ENCODE results near the gene GTF2H3.

Gene GTF2H3

DNA sequence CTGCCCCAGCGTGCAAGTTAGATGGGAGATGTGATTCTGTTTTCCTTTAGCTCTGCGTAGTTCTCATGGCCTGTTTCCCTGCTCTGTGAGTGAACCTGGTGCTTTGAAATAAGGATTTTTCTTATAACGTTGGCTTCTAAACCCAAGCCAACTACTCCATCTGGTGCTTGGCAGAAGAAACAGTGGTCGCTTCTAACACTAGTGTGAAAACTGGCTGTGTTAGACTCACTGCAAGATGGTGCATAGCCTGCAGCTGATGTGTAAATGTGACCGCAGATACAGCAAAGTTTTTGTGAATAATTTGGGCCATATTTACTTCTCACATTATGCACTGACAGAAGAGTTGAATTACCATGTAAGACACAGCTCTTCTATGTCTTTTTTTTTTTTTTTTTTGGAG lies 12.2 kb downstream of the GTF2H3 start:
- DNase-seq: no peak

DNA sequence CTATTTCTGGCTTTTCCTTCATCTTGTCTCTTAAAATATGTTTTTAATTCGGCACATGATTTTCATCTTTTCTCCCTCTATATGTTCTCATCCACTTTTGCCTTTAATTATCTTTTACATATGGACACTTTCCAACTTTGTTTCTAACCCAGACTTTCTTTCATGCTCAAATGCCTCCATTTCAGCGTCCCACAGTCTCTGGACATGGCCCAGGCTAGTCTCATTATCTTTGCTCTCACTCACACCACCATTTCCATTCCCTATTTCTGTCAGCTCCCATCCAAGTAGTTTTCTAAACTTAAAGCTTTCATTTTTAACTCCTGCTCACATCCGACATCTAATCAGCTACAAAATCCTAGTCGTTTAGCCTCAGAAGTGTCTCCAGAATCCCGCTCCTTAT lies 14.8 kb downstream of the GTF2H3 start:
- no peak for DNase-seq

DNA sequence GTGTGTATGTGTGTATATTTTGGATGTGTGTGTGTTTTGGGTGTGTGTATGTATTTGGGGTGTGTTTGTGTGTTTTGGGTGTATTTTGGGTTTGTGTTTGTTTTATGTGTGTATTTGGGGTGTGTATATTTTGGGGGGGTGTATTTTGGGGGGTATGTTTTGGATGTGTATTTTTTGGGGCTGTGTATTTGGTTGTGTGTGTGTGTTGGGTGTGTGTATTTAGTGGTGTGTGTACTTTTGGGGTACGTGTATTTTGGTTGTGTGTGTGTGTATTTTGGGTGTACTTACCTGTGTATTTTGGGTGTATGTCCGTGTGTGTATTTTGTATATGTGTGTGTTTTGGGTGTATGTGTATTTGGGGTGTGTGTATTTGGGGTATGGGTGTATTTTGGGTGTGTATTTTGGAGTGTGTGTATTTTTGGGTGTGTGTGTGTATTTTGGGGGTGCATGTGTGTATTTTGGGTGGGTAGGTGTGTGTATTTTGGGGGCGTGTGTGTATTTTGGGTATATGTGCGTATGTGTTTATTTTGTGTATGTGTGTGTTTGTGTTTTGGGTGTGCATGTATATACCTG lies 20.6 kb downstream of the GTF2H3 start:
- no peak for DNase-seq

DNA sequence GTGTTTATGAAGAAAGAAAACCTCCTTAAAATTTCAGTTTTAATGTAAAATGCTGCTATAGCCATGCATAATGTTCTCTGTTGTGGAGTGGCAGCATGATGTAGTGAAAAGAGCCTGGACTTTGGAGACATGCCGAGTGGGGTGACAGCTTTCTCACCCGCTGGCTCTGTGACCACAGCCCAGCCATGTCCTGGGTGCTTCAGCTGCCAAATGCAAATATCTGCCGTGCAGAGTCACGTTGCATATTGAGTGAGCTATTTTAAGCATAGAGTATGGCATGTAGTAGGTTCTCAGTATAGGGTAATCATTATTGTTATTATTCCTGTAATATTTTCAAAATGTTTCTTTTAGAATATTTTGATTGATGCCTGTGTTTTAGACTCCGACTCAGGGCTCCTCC lies 21.8 kb downstream of the GTF2H3 start:
- no peak for DNase-seq

DNA sequence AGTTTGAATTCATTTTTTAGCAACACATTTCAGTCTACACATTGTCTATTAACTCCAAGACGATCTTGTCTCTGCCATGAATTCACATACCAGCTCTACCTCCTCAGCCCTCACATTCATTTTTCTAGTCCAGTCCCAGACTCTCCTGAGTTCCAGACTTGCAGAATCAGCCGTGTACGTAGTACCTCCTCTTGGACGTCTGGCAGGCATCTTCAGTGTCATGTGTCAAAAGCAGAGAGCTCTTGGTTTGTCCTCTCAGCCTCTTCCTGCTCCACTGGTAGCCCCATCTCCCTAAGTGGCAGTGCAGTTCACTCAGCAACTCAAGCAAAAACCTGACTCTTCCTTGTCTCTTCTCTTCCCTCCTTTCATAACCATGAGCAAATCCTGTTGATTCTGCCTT lies 22.8 kb downstream of the GTF2H3 start:
- no peak for DNase-seq

DNA sequence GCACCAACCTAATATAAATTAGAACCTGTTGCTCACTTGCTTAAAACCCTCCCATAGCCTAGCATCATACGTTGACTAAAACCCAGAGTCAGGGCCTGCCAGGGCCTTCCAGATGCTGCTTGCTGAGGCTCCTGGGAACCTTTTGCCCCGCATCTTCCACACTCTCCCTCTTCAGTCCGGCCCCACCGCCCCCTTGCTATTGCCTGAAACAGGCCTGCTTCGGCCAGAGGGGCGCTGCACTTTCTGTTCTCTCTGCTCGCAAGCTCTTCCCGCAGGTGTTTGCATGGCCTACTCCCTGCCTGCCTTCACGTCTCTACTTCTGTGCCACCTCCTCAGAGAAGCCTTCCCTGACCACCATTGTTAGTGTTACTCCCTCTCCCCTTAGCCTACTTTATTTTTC lies 23.6 kb downstream of the GTF2H3 start:
- DNase-seq: no peak

DNA sequence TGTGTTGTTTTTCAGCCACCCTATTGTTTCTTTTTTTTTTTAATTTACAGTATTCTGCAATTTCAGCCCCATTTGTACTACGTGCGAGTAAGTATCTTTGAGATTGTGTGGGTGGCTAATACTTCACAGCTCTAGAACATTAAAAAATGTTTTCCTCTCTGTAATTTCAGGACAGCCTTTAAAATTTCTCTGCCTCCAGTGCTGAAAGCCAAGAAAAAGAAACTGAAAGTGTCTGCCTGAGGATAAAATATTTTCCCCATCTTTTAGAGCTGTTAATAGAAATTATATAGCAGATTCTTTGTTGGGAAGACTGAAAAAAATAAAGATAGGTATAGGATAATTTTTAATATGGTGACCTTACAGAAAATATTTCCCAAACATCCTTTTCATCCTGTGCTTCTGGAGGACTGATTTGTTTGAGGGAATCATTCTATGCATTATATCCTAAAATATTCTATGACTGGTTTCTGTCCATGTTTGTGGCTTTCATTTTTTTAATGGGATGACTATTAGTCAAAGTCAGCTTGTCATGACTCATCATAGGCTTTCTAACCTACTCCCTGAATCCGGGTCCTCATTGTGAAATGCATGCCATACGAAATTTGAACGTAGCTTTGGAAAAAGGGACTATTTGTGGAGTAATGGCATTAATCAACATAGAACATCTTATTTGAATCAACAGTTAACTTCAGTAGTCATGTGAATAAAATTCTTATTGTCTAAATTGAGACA lies 26.5 kb downstream of the GTF2H3 start:
- DNase-seq: no peak

DNA sequence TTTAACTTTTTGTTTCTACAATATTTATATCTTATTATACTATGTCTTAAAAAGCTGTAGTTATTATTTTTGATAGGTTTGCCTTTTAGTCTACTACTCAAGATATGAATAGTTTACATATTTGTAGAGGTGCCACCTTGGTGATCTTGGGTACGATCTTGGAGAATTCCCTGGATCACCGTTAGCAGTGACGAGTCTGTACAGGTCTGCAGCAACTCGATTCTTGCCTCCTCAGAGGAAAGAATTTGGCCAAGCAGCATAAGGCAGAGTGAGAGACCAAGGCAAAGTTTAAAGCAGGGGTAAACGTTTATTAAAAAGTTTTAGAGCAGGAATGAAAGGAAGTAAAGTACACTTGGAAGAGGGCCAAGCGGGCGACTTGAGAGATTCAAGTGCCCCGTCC lies 34.1 kb downstream of the GTF2H3 start:
- no peak for DNase-seq

DNA sequence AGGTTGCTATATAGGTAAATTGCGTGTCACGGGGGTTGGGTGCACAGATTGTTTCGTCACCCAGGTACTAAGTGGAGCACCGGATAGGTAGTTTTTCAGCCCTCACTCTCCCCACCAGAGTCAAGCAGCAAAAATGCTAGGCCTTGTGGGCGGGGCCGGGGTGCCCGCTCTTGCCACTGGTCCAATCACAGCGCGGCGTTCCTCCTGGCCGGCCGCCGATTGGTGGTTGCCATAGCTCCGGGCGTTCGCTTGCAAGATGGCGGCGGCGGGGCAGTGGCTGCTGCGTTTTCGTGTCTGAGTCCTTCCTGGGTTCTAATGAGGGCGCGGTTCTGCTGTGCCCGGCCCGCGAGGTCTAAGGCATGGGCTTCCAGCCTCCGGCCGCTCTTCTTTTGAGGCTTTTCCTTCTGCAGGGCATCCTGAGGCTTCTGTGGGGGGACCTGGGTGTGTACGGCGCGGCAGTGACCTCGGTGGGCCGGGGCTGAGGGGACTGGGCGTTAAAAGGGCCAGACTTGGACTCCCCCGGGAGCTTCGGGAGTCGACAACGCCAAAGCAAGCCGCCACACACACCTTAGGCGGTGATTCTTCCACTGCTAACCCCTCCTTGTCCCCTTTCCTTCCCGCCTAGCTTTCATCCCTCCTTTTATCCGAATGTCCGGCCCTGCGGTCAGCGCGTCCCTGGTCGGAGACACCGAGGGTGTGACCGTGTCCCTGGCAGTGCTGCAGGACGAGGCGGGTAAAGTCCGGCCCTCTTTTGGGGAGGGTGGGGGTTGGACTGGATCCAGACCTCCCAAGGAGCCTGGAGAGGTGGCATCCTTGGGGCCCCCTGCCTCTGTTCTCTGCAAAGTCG lies 37.5 kb downstream of the GTF2H3 start, which contains the start of gene TCTN2:
TSS of gene TCTN2 (plus strand) at position 232 of the 847 bp plus-strand sequence. CDS start at position 360, 128 bp downstream.
- peak; percentile 88 for DNase-seq

DNA sequence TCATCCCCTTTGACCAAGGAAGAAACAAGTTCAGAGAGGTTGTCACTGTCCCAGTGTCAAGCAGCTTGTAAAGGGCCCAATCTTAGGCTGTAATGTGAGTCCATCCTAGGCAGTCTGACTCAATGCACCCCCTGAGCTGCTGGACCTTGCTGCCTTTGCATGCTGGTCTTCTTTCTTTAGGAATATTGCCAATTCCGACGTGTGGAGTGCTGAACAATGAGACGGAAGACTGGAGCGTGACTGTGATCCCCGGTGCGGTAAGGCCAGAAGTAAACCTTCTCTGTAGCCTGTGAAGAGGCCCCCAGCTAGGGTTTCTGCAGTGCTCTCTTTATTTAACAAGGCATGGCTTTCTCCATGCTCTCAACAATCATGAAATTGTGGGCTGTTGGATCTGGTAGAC lies 38.2 kb downstream of the GTF2H3 start:
- DNase-seq: no peak

DNA sequence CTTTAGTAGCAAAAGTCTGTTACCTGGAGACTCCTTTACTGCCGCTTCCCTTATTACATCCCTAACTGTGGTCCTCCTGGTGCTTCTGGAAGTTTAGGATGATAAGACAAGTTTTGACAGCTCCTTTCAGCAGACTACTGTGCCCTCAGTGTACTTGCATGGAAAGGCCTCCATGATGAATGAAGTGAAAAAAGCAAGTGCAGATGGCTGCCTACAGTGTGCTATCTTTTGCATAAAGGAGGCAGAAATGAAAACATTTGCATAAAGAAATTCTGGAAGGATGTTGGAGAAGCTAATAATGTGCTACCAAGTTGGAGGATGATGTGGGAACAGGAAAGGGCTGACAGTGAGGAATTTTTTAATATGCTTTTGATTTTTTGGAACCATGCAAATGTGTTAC lies 41.8 kb downstream of the GTF2H3 start:
- no peak for DNase-seq

DNA sequence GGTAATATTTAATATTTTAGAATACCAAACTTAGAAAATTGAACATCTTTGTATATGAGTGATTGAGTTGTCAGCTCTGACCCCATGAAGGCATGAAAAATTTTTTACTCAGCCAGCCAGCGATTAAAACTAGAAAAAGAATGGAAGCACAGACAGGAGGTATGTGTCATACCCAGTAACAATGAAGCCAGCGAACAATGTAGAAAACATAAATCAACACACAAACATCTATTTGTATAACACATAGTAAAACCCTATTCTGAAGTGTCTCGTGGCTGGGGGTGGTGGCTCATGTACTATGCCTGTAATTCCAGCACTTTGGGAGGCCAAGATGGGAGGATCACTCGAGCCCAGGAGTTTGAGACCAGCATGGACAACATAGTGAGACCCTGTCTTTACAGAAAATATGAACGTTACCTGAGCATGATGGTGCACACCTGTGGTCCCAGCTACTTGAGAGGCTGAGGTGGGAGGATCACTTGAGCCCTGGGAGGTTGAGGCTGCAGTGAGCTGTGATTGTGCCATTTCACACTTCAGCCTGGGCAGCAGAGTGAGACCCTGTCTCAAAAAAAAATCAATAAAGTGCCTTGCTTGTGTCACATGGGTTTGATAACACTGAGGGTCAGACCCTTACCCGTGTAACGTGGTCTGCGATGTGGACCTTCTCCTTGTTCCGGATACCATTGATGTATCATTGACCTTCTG lies 43.1 kb downstream of the GTF2H3 start:
- no peak for DNase-seq

DNA sequence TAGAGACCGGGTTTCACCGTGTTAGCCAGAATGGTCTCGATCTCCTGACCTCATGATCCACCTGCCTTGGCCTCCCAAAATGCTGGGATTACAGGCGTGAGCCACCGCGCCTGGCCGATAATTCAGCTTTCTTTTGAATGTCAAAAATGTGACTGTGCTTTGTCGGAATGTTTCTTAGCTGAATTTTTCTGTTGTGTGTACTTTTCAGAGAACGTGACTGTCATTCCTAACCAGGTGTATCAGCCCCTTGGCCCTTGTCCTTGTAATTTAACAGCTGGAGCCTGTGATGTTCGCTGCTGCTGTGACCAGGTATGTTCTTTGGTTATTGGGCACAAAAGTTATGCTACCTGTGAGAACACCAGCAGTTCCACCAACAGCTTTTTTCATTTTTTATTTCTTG lies 45.4 kb downstream of the GTF2H3 start:
- DNase-seq: no peak

DNA sequence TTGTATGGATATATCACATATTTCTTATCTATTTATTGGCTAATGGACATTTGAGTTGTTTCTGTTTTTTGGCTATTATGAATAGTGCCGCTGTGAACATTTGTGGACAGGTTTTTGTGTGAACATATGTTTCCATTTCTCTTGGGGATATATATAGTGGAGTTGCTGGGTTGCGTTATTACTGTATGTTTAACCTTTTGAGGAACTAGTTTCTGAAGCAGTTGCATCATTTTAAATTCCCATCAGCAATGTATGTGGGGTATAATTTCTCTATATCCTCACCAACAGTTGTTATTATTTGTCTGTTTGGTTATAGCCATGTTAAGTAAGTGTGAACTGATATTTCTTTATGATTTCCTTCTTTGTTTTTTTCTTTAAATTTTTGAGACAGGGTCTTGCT lies 48.0 kb downstream of the GTF2H3 start:
- no peak for DNase-seq

DNA sequence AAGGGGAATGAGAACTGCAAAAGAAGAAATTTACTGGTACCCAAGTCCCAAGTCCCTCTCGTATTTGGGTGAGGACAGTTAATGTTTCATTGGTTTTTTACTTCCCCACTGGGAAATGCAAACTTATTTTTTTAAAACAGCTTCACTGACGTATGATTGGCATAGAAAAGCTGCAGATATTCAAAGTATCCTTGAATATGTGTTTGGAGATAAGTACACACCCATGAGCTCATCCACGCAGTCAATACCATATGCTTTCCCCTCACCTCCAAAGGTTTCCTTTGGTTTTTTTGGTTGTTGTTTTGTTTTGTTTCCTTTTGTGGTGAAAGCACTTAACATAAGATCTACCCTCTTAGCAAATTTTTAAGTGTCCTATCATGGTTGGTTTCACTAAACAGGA lies 50.3 kb downstream of the GTF2H3 start:
- DNase-seq: no peak

DNA sequence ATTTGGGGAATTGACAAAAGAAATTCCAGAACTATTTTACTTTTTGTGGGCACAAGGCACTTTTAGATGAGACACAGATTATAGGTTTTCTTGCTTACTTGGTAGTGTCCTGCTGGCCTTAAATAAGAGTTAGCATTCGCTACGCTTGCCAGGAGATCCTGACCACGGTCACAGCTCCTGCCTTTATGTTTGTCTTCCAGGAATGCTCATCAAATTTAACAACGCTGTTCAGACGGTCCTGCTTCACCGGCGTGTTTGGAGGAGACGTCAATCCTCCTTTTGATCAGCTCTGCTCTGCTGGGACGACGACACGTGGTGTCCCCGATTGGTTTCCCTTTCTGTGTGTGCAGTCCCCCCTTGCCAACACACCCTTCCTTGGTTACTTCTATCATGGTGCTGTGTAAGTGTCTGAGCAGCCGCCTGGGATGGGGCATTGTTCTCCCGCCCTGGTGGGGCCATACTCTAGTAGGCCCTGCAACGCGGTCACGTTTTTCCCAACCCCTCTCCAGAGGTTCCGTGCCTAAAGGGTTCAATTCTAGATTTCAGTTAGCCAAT lies 53.1 kb downstream of the GTF2H3 start:
- no peak for DNase-seq

DNA sequence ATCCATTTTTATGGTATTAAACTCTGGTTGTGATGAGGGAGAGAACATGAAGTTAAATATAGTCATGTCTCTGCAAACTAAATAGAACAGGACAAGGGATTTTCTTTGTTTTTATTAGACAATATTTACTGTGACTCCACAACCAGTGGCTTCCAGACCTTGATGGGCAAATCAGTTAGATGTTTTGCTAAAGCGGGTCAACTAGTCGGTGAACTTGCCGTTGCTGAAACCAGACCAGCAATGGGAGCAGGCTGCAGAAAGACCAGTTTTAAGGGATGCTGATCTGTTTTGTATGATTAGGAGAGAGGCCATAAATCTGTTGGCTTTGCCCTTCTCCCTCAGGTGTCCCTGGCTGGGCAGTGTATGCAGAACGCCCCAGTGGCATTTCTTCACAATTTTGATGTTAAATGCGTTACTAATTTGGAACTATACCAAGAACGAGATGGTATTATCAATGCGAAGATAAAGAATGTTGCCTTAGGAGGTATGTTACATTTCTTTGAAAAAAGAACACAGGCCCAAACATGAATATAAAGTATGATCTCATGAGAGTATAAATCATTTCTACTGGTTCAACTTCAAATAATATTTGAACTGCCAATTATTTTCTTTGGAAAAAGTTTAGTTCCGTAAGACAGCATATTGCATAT lies 56.7 kb downstream of the GTF2H3 start:
- no peak for DNase-seq

DNA sequence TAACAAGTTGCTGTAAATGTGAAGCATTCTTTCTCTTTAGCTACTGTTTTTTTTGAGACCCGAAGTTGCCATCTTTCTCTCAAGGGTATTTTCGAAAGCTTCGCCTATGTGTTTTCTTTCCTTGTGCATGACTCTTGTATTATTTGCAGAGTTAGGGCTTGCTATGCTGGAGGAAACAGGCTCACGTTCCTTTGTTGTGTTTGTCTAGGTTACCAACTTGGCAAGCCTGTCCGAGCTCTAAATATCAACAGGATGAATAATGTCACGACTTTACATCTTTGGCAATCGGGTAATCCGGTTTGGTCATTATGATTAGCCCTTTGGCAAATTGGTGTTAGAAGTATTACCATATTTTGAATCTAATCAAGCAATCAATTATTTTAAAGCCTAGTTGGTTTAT lies 62.6 kb downstream of the GTF2H3 start:
- no peak for DNase-seq

DNA sequence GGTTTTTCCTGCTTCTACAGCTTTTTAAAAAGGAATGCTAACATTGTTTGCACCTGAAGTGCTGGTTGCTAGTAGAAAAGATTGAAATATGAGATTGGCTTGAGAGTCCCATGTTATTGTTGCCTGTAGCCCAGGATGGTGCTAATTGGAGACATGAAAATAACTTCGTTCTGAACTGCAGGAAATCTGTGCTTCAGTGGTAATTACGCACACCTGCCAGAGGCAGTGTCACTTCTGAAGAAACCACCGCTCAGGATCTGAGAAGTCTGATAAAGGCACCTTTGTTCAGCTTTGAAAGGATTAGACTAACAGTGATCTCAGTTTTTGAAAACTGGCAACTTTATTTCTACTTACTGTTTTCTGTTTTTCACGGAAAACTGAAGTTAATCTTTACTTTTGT lies 63.0 kb downstream of the GTF2H3 start:
- DNase-seq: peak; percentile 82

DNA sequence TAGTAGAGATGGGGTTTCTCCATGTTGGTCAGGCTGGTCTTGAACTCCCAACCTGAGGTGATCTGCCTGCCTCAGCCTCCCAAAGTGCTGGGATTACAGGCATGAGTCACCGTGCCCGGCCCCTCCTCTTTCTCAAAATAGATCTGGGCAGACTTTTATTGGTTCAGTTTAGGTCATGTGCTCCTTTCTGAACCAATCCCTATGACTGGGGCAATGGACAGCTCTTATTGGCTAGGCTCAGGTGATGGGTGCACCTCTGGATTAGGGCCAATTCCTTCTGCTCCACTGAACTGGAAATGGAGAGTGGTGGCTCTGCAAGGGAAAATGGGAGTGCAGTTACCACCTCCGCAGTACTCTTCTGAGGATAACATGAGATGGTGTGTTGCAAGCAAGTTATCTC lies 72.3 kb downstream of the GTF2H3 start:
- no peak for DNase-seq

DNA sequence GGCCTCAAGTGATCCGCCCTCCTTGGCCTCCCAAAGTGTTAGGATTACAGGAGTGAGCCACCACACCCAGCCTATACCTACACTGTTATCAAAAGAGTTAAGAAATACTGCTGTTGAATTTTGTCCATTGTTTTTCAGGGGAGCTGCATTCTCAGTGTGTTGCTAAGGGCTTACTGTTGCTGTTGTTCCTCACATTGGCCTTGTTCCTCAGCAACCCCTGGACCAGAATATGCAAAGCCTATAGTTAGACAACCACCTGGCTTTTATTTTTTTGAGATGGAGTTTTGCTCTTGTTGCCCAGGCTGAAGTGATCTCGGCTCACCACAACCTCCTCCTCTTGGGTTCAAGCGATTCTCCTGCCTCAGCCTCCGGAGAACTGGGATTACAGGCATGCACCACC lies 73.8 kb downstream of the GTF2H3 start:
- DNase-seq: no peak
